OCI-LY7 (cell line): ENCODE data around the gene HERC5. TPM values are rescaled to one million over a fixed set of nuclear protein-coding genes. Genes with fewer than 3 reads are reported as not detected.

ENCODE experiments used
- BruUV-seq: library from RNA; stranded (reverse); fragments of 400-500 nt; replicated peaks from 2 replicates; lab custom pipeline; 2021; lab: Mats Ljungman, UMichigan
- CTCF ChIA-PET: fragments of 300-600 bp; sonication (Branson Sonifier 250); formaldehyde crosslinking; loops from one replicate; lab custom pipeline; 2022; ENCODE audit warnings: antibody characterized with exemption; ENCODE audit not compliant: unreplicated experiment; lab: Charles Lee
- POLR2A ChIA-PET: fragments of 300-600 bp; sonication (Branson Sonifier 250); formaldehyde crosslinking; loops from one replicate; lab custom pipeline; 2022; ENCODE audit warnings: antibody characterized with exemption; lab: Charles Lee
- DNase-seq: peaks from one replicate; pipeline ENCODE4 v3.0.0-alpha.2; 2015; ENCODE audit warnings: low spot score
- H2AFZ ChIP-seq: fragments of 200-600 bp; sonication (generic), shearing (Covaris generic); 2 replicates; pipeline ENCODE4 v1.6.1; 2014; ENCODE audit warnings: mild to moderate bottlenecking, antibody characterized with exemption, low read length, moderate library complexity
- H3K27ac ChIP-seq: fragments of 200-600 bp; sonication (generic); 2 replicates; pipeline ENCODE4 v1.5.1; 2014; ENCODE audit warnings: mixed run types, low read depth, mild to moderate bottlenecking, moderate library complexity, low read length, inconsistent platforms; ENCODE audit not compliant: poor library complexity, severe bottlenecking
- H3K36me3 ChIP-seq: fragments of 200-600 bp; sonication (generic); 2 replicates; pipeline ENCODE4 v1.6.1; 2014; ENCODE audit warnings: mild to moderate bottlenecking, antibody characterized with exemption, low read length, moderate library complexity, mixed read lengths; ENCODE audit not compliant: insufficient read depth
- H3K4me1 ChIP-seq: fragments of 200-600 bp; sonication (generic); 2 replicates; pipeline ENCODE4 v1.5.1; 2014; ENCODE audit warnings: mild to moderate bottlenecking, low read length; ENCODE audit not compliant: insufficient read depth, poor library complexity, severe bottlenecking
- H3K4me2 ChIP-seq: fragments of 200-600 bp; sonication (generic); 2 replicates; pipeline ENCODE4 v1.6.1; 2014; ENCODE audit warnings: mild to moderate bottlenecking, low read length
- H3K4me3 ChIP-seq: fragments of 200-600 bp; sonication (generic); 2 replicates; pipeline ENCODE4 v1.5.1; 2014; ENCODE audit warnings: mild to moderate bottlenecking, low read depth, low read length; ENCODE audit not compliant: poor library complexity, severe bottlenecking
- H3K79me2 ChIP-seq: fragments of 200-600 bp; sonication (generic); 2 replicates; pipeline ENCODE4 v1.6.1; 2016; ENCODE audit warnings: low read depth, mild to moderate bottlenecking, low read length, moderate library complexity, mixed read lengths; ENCODE audit not compliant: insufficient read depth
- H3K9me2 ChIP-seq: fragments of 200-600 bp; sonication (generic); 2 replicates; pipeline ENCODE4 v1.6.1; 2016; ENCODE audit warnings: mild to moderate bottlenecking, low read length, mixed read lengths; ENCODE audit not compliant: insufficient read depth
- H3K9me3 ChIP-seq: fragments of 200-600 bp; sonication (generic); 2 replicates; pipeline ENCODE4 v1.6.1; 2014; ENCODE audit warnings: mild to moderate bottlenecking, mixed run types, low read length, mixed read lengths
- H4K20me1 ChIP-seq: fragments of 200-600 bp; sonication (generic); 2 replicates; pipeline ENCODE4 v1.6.1; 2014; ENCODE audit warnings: mild to moderate bottlenecking, antibody characterized with exemption, low read length, moderate library complexity, mixed read lengths; ENCODE audit not compliant: insufficient read depth
- EZH2phosphoT487 ChIP-seq: fragments of 200-600 bp; sonication (generic); IDR thresholded peaks from 2 replicates; pipeline ENCODE4 v1.6.1; 2018; ENCODE audit warnings: low read depth, borderline replicate concordance, mild to moderate bottlenecking, mixed run types, antibody characterized with exemption, low read length, moderate library complexity, mixed read lengths
- intact Hi-C: fragments of 100-400 bp; cut with micrococcal nuclease; formaldehyde crosslinking; loops from one replicate; pipeline ENCODE4 v1.10.0; 2022; ENCODE audit not compliant: unreplicated experiment
- total RNA-seq, 2 experiments: library from RNA; depleted of rRNA in 1 of 2; stranded (reverse); fragments of >200 nt in 1 of 2; shearing (Covaris generic) in 1 of 2; gene quantifications; 2 replicates each; pipeline ENCODE4 v1.2.3, GENCODE V29; 2014 to 2022
- TF ChIP-seq, protein P1 (sequence below): fragments of 200-600 bp; sonication (generic); conservative IDR thresholded peaks from 2 replicates; pipeline ENCODE4 v1.5.1; 2014; ENCODE audit warnings: mild to moderate bottlenecking, antibody characterized with exemption, low read length, moderate library complexity, mixed read lengths

Gene HERC5
- total RNA-seq, 2 experiments from 2014 or later: not detected

- BruUV-seq: no TSS peak
- no peaks in the 10 kb centered on the region for H3K79me2 ChIP-seq
- H3K4me3 ChIP-seq: no peak overlapping the region
- intact Hi-C loops: no loop called here
- ChIA-PET POLR2A (interaction anchor here (0.5 to 0.6 kb wide), 2 partner anchors 23 to 187 kb away, joined by 3 to 4 read pairs; no protein-coding TSS in a partner anchor), CTCF (no interaction called here)
- no peaks in the 10 kb centered on the region for H3K36me3 ChIP-seq
- H3K27ac ChIP-seq: no peak overlapping the region
- no peak overlapping the region for H3K4me2 ChIP-seq
- H2AFZ ChIP-seq: no peak overlapping the region
- no peaks in the 10 kb centered on the region for H3K4me1 ChIP-seq
- no peak for DNase-seq
- no peaks in the 10 kb centered on the region for H3K9me2 ChIP-seq
- TF ChIP-seq EZH2phosphoT487: no peak
- TF ChIP-seq, protein P1, sequence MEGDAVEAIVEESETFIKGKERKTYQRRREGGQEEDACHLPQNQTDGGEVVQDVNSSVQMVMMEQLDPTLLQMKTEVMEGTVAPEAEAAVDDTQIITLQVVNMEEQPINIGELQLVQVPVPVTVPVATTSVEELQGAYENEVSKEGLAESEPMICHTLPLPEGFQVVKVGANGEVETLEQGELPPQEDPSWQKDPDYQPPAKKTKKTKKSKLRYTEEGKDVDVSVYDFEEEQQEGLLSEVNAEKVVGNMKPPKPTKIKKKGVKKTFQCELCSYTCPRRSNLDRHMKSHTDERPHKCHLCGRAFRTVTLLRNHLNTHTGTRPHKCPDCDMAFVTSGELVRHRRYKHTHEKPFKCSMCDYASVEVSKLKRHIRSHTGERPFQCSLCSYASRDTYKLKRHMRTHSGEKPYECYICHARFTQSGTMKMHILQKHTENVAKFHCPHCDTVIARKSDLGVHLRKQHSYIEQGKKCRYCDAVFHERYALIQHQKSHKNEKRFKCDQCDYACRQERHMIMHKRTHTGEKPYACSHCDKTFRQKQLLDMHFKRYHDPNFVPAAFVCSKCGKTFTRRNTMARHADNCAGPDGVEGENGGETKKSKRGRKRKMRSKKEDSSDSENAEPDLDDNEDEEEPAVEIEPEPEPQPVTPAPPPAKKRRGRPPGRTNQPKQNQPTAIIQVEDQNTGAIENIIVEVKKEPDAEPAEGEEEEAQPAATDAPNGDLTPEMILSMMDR: no peak
- no peaks in the 10 kb centered on the region for H3K9me3 ChIP-seq
- H4K20me1 ChIP-seq: no peaks in the 10 kb centered on the region
Measured at GRCh38 chr4:88503344-88503743, 46.4 kb downstream of the HERC5 start.

- H3K9me3 ChIP-seq: no peaks in the 10 kb centered on the region
- CTCF ChIA-PET: no interaction called here
- H3K4me3 ChIP-seq: no peak overlapping the region
- no peaks in the 10 kb centered on the region for H3K4me1 ChIP-seq
- no peak overlapping the region for H3K27ac ChIP-seq
- H3K79me2 ChIP-seq: no peaks in the 10 kb centered on the region
- intact Hi-C loops: no loop called here
- POLR2A ChIA-PET: interaction anchor here (1.0 kb wide), 1 partner anchor 73 kb away, joined by 5 read pairs; no protein-coding TSS in a partner anchor
- no peaks in the 10 kb centered on the region for H3K9me2 ChIP-seq
- H3K4me2 ChIP-seq: no peak overlapping the region
- H2AFZ ChIP-seq: no peak overlapping the region
- no peaks in the 10 kb centered on the region for H3K36me3 ChIP-seq
- TF ChIP-seq, protein P1: no peak
- TF ChIP-seq EZH2phosphoT487: no peak
- no peak for DNase-seq
- H4K20me1 ChIP-seq: no peaks in the 10 kb centered on the region
- no TSS peak for BruUV-seq
Measured at GRCh38 chr4:88511236-88511635, 54.3 kb downstream of the HERC5 start.

DNA sequence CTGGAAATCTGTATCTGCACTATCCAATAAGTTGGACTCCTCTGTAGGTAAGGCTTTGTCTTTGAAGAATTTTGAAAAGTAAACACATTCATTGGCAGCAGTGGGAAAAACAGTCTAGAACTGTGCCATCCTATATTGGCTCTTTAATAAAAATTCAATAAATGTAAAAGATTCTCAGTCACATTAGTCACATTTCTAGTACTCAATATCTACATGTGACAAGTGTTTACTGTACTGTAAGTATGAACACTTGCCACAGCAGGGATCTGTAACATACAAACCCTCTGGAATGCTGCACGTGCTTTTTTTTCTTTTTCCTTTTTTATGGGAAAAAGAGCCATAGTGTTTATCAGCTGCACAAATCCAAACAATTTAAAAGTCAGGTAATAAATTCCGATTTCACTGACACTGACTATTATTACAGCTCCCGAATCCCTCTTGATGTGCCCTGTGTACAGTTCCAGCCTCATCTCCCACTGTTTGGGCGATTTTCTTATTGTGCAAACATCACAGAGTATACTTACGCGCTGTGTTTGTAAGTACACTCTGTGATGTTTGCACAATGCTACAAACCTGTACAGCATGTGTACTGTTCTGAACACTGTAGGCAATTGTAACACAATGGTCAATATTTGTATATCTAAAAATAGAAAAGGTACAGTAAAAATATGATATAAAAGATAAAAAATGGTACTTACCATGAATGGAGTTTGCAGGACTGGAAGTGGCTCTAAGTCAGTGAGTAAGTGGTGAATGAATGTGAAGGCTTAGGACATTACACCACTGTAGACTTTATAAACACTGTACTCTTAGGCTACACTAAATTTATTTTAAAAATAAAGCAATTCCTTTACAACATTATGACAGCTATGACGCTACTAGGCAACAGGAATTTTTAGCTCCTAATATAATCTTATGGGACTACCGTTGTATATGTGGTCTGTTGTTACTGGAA lies 57.9 kb downstream of the HERC5 start:
- intact Hi-C loops: loop anchor here (1.0 to 5.0 kb wide), 4 partner anchors 53 to 838 kb away; no protein-coding TSS in a partner anchor
- H3K36me3 ChIP-seq: no peaks in the 10 kb centered on the region
- H4K20me1 ChIP-seq: no peaks in the 10 kb centered on the region
- CTCF ChIA-PET: interaction anchor here (0.5 to 1.7 kb wide), 3 partner anchors 296 to 665 kb away, joined by 3 to 11 read pairs (median 4); no protein-coding TSS in a partner anchor
- H2AFZ ChIP-seq: no peak overlapping the region
- DNase-seq: no peak
- no peaks in the 10 kb centered on the region for H3K79me2 ChIP-seq
- no peak overlapping the region for H3K27ac ChIP-seq
- TF ChIP-seq, protein P1: no peak
- no peak for TF ChIP-seq EZH2phosphoT487
- no peaks in the 10 kb centered on the region for H3K9me3 ChIP-seq
- H3K9me2 ChIP-seq: no peaks in the 10 kb centered on the region
- no peak overlapping the region for H3K4me3 ChIP-seq
- POLR2A ChIA-PET: interaction anchor here (0.7 to 1.0 kb wide), 2 partner anchors 371 to 835 kb away, joined by 3 to 4 read pairs; no protein-coding TSS in a partner anchor
- BruUV-seq: no TSS peak
- no peaks in the 10 kb centered on the region for H3K4me1 ChIP-seq
- H3K4me2 ChIP-seq: no peak overlapping the region
